Measurements from ENCODE around the gene HSPG2.
"Not testable (repeated sequence)": the region's sequence is repeated elsewhere in the genome, so short reads cannot be mapped to it uniquely, and the experiment has no call there.

Gene HSPG2

DNA sequence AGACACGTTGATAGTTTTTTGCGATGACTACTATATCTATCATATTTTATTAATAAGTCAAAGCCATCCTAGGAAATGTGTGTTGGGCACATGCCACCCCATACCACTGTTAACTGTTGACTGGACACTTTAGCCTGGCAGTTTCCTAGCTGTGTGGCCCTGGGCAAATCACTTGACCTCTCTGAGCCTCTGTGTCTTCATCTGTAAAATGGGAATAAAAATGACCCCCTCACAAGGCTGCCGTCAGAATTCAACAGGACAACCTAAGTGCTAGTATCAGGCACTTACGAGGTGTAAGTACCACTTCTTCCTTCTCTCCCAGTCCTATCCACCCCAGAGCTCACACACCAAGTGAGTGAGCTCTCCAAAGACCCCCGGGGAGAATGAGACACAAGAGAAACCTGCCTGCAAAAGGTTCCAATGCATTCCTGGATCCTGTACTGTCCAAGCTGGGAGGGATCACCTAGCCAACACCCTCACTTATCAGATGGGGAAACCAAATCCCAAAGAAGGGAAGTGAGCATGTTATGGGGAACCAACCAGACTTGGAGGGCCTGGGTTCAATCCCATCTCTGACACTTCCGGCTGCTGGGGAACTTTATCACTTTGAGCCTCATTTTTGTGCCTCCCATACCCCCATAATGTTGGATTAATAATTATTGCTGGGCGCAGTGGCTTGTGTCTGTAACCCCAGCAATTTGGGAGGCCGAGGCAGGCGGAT is 24.9 kb downstream of the HSPG2 start:
- DNase-seq: no peak

DNA sequence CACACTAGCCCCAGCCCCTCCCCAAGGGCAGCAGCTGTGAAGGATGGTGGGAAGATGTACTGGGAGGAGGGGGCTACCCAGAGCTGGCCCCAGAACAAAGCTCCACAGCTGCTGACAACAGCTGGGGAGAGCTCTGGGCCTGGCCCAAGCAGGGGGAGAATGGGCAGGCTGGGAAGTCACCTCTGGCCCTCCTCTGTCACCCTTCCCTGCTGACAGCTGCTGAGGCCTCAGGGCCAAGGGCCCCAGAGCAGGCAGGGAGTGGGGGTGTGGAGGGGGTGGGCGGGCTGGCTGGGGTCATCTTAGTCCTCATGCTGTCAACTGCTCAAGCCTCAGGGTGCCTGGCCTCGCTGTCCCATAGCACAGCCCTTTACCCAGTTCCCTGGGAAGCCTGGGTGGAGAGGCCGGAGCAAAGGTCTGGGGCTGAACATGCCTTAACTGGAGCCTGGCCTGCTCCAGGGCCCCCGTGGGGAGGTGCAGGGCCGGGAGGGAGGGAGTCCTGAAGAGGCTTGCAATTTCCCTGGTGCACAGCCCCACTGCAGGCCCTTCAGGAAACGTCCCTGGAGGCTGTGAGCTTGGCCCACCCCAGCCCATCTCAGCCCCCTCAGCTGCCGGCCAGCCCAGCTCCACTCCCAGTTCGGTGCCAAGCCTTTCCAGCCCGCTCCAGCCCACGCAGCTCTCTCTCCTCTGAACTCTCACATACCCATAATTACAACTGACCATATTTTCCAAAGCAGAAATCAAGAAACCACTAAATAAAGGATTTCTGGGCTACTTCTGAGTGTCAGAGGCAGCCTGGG is 25.7 kb downstream of the HSPG2 start:
- no peak for DNase-seq

DNA sequence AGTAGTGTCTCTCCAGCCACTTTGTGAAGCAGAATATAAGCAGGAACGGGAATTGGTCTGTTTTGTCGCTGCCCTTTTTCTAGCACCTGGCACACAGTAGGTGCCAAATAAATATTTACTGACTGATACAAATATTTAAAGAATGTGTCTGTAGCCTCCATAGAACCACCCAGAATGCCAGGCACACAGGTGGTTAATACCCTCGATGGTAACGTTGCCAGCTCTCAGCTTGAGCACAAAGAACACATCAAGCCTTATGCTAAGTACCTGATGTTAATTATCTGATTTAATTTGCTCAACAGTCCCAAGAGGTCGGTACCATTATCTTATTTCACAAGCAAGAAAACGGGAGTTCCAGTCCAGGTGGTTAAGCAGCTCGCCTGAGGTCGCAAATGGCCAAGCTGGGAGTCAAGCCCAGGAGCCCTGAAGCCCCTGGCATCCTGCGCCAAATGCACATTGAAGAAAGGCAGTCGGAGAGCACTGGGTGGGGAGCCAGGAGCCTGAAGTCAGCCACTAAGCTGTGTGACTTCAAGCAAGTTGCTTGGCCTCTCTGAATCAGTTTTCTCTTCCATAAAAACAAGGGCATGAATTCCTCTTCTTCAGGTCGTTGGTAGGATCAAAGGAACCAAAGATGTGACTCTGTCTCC is 26.4 kb downstream of the HSPG2 start:
- peak in 1 of 2 experiments; percentile 34 for DNase-seq

DNA sequence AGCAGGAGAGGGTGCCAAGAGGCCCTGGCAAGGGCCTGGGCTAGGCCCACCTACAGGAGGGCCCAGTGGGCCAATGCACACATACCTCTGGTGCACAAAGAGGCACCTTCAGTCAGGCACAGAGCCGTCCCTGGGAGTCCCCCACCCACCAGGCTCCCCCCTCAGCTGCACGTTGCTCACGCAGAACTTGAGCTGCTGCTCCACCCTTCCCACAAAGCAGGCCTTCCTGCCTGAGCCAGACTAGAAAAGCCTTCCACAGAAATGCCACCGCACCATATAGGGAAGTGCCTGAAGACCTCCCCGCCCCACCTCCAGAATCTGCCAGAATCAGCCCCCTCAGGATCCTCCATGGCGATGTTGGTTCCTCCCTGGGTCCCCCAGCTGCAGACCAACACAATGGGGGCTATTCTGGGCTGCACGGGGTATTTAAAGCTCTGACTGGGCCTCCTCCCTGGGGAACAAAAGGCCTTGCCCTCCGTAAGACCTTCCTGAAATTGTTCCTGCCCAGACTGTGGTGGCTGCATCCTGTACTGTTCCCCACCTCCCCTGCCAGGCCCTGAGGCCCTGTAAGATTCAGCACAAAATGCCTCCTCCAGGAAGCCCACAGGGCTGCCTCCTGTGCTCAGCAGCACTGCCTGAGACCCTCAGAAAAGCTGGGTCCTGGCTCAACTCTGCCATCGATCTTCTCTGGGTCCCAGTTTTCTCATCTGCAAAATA is 27.2 kb downstream of the HSPG2 start:
- DNase-seq: no peak

DNA sequence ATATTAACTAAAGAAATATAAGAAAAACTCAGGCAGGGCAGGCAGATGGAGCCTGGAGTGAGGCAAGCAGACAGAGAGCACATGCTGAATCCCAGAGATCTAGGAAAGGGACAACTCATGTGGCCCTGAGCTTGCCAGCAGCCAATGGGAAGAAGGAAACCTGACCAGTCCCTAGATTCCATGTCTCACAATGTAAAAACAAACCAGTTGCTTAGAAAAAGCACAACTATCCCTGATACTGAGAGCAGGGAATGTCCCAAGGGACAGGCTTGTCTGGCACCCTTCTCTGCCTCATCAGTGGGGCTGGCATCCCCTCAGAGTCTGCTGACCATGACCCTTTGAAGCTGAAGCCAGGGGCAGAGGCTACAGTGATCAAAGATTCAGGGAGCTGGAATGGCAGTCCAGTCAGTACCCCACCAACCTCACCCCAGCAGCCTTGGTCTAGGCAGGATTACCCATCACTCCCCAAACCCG is 27.8 kb downstream of the HSPG2 start:
- no peak for DNase-seq

DNA sequence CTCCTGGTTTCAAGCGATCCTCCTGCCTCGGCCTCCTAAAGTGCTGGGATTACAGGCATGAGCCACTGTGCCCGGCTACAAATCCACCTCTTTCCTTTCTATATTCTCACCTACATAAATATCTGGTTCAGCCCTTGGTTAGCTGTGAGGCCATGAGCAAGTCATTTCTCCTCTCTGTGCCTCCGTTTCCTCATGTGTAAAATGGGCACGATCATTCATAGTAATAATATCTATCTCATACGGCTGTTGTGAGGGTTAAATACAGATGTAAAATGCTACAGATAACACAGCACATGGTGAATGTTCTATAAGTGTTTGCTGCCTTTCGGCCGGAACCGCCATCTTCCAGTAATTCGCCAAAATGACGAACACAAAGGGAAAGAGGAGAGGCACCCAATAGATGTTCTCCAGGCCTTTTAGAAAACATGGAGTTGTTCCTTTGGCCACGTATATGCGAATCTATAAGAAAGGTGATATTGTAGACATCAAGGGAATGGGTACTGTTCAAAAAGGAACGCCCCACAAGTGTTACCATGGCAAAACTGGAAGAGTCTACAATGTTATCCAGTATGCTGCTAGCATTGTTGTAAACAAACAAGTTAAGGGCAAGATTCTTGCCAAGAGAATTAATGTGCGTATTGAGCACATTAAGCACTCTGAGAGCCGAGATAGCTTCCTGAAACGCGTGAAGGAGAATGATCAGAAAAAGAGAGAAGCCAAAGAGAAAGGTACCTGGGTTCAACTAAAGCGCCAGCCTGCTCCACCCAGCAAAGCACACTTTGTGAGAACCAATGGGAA is 29.2 kb downstream of the HSPG2 start:
- not testable (repeated sequence) for DNase-seq

DNA sequence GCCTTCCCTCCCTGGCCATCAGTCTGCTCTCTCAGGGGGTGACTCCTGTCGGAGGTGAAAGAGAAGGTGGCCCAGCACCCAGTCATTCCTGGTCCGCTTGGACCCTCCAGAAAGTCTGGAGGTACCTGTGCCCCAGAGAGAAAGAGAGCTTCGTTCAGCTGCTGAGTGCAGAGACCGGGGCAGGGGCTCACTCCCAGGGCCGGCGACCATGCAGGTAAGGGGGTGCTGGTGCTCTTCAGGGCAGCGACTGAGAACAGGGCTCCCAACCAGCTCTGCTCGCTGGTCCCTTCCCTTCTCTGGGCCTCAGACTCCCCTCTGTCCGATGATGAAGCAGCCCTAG is 30.1 kb downstream of the HSPG2 start:
- no peak for DNase-seq

DNA sequence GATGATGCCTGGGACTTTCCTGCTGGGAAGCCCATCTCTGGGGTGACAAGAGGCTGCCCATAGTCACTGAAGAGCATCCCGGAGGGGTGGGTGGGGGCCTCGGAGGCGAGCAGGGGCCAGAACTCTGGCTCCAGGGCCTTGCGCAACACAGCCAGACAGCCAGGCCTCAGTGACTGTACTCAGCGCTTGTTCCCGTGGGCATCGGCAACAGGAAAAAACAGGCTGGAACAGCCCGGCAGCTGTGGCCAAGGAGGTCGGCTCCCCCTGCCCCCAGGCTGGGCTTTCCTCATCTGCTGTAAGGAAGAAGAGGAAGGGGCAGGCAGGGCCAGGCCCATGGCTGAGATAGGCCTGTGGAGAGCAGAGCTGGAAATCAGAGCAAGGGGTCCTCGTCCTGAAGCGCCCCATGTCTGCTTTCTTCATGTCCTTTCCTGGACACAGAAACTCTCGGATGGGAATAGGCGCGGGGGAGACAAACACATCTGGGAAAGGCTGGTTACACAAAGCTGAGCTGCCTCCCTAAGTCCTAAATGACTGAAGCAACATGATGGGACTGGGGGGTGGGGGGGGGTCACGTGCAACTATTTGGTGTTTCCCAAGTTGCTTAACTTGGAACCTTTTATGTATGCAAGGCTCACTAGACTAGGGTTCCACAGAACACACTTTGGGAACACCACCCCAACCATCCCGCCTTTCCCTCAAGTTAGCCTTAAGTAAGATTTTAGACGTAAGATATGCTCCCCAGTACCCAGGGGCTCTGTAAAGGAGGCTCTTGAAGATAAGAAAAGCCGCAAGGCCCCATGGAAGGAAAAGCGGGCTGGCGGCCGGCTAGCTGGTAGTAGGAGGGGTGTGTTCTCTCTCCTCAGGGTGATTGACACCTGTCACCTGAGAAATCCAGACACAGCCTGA is 30.7 kb downstream of the HSPG2 start:
- DNase-seq: no peak

DNA sequence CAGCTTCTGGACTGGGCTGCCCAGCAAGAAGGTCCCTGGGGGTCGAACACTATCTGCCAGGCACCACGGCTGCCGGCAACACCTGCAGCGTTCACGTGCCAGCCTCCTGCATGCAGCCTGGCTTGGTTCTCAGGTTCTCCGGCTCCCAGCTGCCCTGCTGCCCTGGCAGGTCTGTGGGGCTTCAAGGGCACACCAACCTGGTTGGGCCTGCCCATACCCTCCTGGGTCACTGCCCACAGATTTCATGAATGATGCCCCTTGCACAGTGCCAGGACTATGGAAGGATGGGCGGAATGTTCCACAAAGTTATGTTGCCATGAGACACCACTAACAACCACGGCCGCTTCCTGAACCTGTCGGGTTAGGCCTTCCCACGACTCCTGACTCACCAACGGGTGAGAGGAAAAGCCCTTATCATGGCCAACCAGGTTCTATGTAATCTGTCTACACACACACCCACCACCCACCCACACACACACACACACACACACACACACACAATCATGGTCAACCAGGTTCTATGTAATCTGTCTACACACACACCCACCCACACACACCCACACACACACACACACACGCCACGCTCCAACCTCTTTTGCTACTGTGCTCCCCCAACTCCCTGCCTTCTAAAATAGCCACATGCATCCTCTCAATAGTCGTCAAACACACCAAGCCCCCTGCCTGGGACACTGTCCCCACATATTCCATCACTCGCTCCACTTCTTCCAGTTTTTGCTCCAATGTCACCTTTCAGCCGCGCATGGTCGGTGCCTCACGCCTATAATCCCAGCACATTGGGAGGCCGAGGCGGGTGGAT is 32.2 kb downstream of the HSPG2 start:
- no peak for DNase-seq

DNA sequence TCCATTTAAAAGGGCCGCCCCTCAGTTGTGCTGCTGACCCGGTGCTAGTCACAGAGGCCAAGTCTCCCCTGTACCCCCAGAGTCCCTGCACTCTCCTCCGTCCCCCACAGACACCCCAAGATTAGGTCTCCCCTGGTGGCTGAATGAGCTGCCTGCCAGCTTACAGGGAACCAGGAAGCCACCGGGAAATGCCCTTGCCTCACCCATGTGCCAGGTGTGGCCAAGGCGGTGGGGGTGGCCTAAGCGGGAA is 32.7 kb downstream of the HSPG2 start:
- no peak for DNase-seq

DNA sequence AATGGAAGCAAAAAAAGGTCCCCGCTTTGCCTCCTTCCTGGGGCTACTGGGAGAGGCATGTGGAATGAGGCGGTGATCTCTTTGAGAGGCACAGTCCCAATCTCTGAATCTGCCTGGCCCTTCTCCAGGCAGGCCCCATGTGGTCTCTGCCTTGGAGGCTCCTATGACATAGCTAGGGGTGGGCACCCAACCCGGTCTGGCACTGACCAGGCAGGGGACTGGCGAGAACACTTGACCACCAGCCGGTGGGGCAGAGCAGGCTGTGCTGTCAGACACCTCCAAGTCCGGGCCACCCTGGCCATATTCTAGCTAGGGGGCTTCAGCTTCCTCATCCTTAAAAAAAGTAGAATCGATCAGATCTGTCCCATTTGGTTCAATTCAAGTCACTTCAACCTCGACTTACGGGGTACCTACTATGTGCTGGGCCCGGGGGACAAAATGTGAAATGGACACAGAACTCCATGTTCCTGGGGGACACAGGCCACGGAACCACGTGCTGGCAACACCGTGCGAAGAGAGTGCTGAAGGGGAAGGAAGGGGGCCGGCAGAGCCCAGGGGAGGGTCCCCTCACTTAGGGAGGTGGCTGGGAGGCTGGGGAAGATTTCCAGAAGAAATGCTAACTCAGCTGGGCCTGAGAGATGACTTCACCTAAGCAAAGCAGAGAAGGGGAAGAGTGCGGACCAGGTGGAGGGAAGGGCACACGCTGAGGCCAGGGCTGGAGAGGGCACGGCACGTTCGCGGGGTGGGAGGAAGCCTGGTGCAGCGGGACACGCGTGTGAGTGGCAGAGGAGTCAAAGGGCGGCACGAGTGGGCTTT is 33.3 kb downstream of the HSPG2 start:
- no peak for DNase-seq

DNA sequence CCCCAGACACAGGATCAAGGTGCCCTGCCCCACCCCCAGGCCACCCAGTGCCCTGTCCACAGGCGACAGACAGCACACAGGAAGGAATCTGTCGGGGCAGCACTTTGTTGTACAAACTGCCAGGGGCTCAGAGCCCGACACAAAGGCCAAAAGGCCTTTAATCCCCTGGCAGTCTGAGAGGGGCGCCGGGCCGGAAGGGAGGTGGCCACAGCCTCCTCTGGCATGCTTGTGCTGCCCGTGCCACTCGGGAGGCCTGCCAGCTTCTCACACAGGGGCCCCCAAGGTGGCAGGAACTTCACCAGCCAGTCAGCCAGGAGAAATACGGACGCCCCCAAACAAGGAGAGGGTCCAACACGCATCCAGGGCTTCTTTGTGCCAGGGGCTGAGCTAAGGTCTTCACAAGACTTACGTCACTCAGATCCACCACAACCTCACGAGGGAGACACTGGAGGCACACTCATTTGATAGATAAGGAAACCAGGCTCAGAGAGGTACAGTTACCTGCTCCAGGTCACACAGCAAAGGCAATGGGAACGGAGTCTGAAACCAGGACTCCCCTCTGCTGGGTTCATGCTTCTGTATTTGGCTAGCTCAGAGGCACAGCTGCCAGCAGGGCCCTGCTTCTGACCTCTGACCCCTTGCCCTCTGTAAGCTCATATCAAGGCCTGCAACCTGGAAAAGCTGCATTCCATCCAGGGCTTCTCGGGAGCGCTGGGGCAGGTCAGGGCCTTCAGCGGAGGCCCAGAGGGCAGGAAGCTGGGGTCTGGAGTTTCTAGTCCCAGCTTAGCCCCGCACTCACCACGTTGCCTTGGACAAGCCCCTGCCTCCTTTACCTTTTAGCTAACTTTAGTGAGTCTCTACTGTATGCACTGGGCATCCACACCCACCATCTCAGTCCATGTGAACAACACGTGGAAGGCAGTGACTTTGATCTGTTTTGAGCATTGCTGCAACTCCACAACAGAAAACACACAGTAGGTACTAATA is 34.8 kb downstream of the HSPG2 start:
- no peak for DNase-seq

DNA sequence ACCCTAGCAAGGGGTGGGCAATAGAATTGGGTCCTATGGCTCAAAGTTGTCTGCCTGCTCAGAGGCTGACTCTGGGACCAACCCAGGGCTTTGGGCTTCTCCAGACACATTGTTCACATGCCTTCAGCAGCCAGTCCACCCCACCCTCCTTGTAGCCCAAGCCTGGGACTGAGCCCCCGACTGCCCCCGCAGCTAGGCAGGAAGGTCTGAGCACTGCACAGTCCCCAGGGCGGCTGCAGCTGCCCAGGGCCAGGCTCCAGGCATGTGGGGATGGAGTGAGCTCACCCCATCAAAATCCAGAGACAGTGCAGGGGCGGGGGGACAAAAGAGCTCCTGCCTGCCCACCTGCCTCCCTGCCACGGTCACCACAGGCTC is 35.6 kb downstream of the HSPG2 start:
- no peak for DNase-seq

DNA sequence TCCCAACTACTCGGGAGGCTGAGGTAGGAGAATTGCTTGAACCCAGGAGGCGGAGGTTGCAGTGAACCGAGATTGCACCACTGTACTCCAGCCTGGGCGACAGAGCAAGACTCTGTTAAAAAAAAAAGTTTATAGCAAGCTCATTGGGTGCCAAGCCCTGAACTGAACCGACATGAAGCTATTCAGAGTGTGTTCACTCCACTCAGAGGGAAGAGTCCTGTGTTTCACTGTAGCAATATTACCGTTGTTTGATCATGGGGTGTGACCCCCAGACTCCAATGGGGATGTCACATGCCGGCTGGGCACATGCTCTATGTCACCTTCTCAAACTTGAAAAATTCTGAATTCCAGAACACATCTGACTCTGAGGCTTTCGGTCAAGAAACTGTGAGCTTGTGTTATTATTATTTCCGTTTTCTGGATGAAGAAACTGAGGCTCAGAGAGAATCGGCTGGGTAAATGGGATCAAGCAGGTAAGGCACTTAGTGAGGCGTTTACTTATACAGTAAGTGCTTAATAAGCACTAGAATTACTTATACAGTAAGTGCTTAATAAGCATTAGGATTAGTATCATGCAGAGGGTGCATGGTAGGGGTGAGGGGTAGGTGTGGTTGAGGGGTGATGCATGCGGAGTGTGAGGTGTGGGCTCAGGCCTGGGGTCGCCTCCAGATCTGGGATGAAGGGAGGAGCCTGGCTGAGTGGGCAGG is 36.2 kb downstream of the HSPG2 start:
- DNase-seq: no peak

DNA sequence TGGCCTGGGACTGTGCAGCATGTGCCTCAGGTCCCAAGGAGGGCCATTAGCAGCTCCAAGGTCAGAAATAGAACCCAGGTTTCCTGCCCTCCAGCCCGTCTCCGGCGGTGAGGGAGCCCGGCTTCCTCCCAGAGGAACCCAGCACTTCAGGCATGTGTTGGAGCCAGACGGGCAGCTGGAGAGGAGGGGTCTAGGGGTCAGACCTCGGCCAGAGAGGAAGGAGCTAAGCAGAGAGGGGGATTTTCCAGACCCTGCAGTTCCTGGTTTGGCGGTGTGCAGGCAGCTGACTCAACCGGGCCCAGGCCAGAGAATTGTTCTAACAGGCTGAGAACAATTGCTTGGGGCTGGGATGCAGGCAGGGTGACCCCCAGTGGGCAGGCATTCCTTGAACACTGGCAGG is 37.1 kb downstream of the HSPG2 start:
- no peak for DNase-seq

DNA sequence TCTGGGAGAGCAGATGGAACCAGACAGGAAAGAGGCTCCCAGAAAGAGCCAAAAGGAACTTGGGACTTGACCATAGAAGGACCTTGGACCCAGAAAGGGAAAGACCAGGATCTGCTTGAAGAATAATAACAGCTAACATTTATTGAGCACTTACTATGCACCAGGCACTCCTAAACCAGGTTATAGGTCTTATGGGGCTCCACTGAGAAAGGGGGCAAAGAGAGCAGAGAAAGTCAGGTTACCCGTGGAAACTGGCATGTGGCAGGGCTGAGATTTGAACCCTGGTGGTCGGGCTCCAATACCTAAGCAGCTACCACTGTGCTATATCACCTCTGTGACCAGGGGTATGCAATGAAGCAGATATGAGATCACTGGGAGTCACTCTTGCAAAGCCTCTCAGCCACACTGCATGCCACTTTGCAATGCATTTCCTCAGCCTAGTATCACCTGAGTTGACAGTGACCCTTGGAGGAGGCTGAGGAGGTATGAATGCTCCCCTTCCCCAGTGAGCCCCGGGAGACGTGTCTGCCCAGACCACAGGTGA is 37.8 kb downstream of the HSPG2 start:
- DNase-seq: no peak

DNA sequence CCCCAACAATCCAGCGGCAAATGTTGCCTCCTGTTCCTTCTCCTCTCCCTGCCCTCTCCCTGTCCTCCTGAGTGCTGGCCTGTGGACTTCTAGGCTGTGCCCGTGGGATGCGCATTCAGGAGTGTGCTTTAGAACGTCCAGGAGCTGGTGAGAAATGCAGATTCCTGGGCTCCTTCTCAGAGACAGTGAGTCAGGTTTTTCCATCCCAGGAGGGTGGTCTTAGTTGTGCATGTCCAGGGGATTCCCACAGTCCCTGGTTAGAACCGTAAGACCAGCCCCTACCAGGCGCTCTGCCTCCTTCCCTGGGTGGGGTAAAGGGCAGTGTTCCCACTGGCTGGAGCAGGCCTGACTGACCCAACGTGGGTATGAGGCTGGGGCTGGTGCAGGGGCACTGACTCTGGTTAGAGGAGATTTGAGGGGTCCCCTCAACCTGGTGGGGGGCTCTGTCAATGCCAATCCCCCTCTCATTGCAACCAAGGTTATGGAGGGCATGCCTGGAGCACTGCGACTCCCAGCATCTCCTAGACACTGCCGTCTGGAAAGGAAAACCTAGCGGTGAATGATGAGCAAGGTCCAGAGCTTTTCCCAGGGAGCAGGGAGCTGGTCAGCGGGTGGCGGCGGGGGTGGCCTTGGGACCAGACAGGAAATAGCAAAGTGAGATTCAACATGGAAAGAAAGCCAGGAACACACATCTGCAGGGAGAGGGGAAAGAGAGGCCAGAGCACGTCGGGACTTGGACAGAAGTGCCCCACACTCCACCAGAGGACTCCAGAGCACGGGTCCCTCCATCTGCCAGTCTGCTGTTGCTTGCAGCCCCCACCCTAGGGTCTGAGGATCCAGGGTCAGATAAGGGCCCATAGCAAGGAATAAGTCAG is 38.5 kb downstream of the HSPG2 start:
- no peak for DNase-seq
